Measurements from ENCODE around the gene SIRPD.

The SIRPD gene

GRCh38 chr20:1491860-1492642 is 65.5 kb downstream of the SIRPD start:
- no peak for DNase-seq

- no peak for DNase-seq
Observed at GRCh38 chr20:1491281-1491840, 66.1 kb downstream of the SIRPD start, which contains the start of gene SIRPB2. SIRPB2 (minus strand) TSS chr20:1491420; CDS start chr20:1491359, 61 bp downstream.

- no peak for DNase-seq
Observed at GRCh38 chr20:1490643-1491195, 66.8 kb downstream of the SIRPD start.

- no peak for DNase-seq
Observed at GRCh38 chr20:1489764-1490436, 67.6 kb downstream of the SIRPD start.

GRCh38 chr20:1489325-1489724 is 68.2 kb downstream of the SIRPD start:
- DNase-seq, result no peak

GRCh38 chr20:1486566-1486965 is 70.9 kb downstream of the SIRPD start:
- DNase-seq, result no peak

GRCh38 chr20:1484438-1485116 is 72.9 kb downstream of the SIRPD start:
- no peak for DNase-seq

Measured in NCI-H1436 (cell line).